CD4-positive, CD25-positive, alpha-beta regulatory T cell (primary cell): ENCODE data around the gene CPE. TPM values are rescaled to one million over a fixed set of nuclear protein-coding genes. Genes with fewer than 3 reads are reported as not detected.

ENCODE experiments used
- ATAC-seq, 2 donors: fragments of 150-1000 bp; cut with Tn5 transposase; one replicate each; pipeline ENCODE4 v1.10.0; 2021; ENCODE audit warnings: low read depth in 2 of 2, moderate number of reproducible peaks in 2 of 2, moderate library complexity in 1 of 2
- DNase-seq, 3 donors: peaks; one replicate each; pipeline versions ENCODE4 v3.0.0 to v3.0.0-alpha.2; 2012 to 2022; ENCODE audit warnings: mixed read lengths in 1 of 3
- H3K27ac ChIP-seq: one replicate; pipeline ENCODE4 v1.7.0; 2013; ENCODE audit warnings: mild to moderate bottlenecking, low read length; ENCODE audit not compliant: insufficient read depth, poor library complexity, severe bottlenecking
- H3K27me3 ChIP-seq: one replicate; pipeline ENCODE4 v1.7.0; 2013; ENCODE audit warnings: low read length; ENCODE audit not compliant: control insufficient read depth, insufficient read depth
- H3K36me3 ChIP-seq: one replicate; pipeline ENCODE4 v1.7.0; 2013; ENCODE audit warnings: mild to moderate bottlenecking, low read length, moderate library complexity; ENCODE audit not compliant: control insufficient read depth, insufficient read depth
- H3K4me1 ChIP-seq: 2 replicates; pipeline ENCODE4 v1.7.0; 2013; ENCODE audit warnings: mild to moderate bottlenecking, low read length; ENCODE audit not compliant: insufficient read depth, control insufficient read depth, poor library complexity, severe bottlenecking
- H3K4me3 ChIP-seq: one replicate; pipeline ENCODE4 v1.7.0; 2013; ENCODE audit warnings: low read depth, mild to moderate bottlenecking, low read length, moderate library complexity
- H3K9me3 ChIP-seq, 2 experiments: 1 replicate in 1 of 2; 2 replicates in 1 of 2; pipeline ENCODE4 v1.7.0; 2013; ENCODE audit warnings: low read length in 2 of 2, mild to moderate bottlenecking in 1 of 2, moderate library complexity in 1 of 2; ENCODE audit not compliant: control insufficient read depth in 2 of 2
- H3K27ac Mint-ChIP-seq, 3 donors: one replicate each; pipeline ENCODE4 v1.8.0; 2020 to 2022; ENCODE audit warnings: mild to moderate bottlenecking in 3 of 3, mixed read lengths in 3 of 3, moderate library complexity in 2 of 3
- H3K27me3 Mint-ChIP-seq: one replicate; pipeline ENCODE4 v1.8.0; 2022; ENCODE audit warnings: mild to moderate bottlenecking, mixed read lengths
- H3K36me3 Mint-ChIP-seq: one replicate; pipeline ENCODE4 v1.8.0; 2020; ENCODE audit warnings: mixed read lengths
- H3K4me1 Mint-ChIP-seq, 4 donors: one replicate each; pipeline ENCODE4 v1.8.0; 2020 to 2022; ENCODE audit warnings: mixed read lengths in 4 of 4, mild to moderate bottlenecking in 1 of 4
- H3K4me3 Mint-ChIP-seq, 4 donors: one replicate each; pipeline ENCODE4 v1.8.0; 2020 to 2022; ENCODE audit warnings: mild to moderate bottlenecking in 4 of 4, mixed read lengths in 4 of 4, moderate library complexity in 3 of 4
- H3K9me3 Mint-ChIP-seq, 7 donors: one replicate each; pipeline ENCODE4 v1.8.0; 2020 to 2022; ENCODE audit warnings: mixed read lengths in 7 of 7, mild to moderate bottlenecking in 3 of 7, moderate library complexity in 2 of 7
- polyA plus RNA-seq, 4 donors: library from polyadenylated mRNA; unstranded; fragments of 300-500 nt; fragmentation: Illumina TruSeq; gene quantifications; one replicate each; pipeline ENCODE4 v1.2.3, GENCODE V29; 2021
- total RNA-seq: library from RNA; stranded (reverse); gene quantifications from one replicate; pipeline ENCODE4 v1.2.3, GENCODE V29; 2022

Gene CPE
- total and polyA plus RNA-seq, 5 donors from 2014 or later = 1.6 to 4.6 (median 2.6) TPM

DNA sequence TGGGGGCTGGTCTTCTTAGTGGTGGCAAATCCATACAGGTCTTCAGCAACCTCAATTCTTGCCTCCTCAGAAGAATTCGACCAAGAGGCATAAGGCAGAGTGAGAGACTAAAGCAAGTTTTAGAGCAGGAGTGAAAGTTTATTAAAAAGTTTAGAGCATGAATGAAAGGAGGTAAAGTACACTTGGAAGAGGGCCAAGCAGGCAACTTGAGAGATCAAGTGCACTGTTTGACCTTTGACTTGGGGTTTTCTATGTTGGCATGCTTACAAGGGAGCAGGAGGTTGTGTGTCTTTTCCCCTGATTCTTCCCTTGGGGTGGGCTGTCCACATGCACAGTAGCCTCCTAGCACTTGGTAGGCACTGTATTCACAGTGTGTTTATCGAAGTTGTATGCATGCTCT, 91.2 kb downstream of the CPE start:
- ATAC-seq (no peak), DNase-seq (no peak)
- H3K27ac Mint-ChIP-seq = no peak overlapping the region
- H3K4me3 Mint-ChIP-seq = no peak overlapping the region
- Histone ChIP-seq H3K27ac (no peak overlapping the region), H3K27me3 (no peaks in the 10 kb centered on the region), H3K4me3 (no peak overlapping the region), H3K4me1 (no peaks in the 10 kb centered on the region), H3K36me3 (no peaks in the 10 kb centered on the region), H3K9me3 (peaks cover 15 to 28% of the 10 kb centered on the region in 2 experiments)
- peaks cover 0 to 15% (median 7%) of the 10 kb centered on the region in 7 donors for H3K9me3 Mint-ChIP-seq
- no peaks in the 10 kb centered on the region for H3K36me3 Mint-ChIP-seq
- no peaks in the 10 kb centered on the region for H3K27me3 Mint-ChIP-seq
- no peaks in the 10 kb centered on the region for H3K4me1 Mint-ChIP-seq

DNA sequence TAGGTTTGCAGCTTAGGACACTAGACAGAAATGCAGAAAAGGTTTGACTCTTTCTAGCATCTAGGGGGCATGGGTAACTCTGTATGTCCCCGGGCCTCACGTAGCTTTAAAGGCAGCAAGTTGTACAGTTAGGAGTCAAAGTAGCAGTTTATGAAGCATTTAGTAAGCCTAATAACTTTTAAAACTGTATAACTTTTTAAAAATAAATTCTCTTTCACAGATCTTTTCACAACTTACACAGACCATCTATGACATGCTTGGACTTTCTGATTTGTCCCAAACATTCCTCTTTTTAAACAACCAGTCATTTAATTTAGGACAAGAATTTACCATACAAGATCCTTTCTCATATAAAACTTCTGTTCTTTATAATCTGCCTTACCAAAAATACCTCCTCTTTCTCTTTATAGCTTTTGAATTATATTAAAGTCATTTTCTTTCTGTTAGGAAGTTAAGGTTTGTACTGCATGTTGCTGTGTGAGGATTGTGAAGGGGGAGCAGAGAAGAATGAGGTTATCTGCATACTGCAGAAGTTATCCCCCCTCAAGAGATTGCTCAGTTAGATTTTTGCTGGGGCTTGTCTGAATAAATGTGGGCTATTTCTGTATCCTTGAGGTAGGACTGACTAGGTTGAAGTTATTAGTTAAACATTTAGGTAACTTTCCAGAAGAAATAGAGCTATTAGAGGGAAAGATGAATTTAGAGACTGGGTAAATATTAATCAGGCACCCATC, 94.3 kb downstream of the CPE start:
- no peak overlapping the region for H3K4me3 Mint-ChIP-seq
- H3K9me3 Mint-ChIP-seq = peaks cover 0 to 15% (median 7%) of the 10 kb centered on the region in 7 donors
- no peaks in the 10 kb centered on the region for H3K4me1 ChIP-seq
- peaks cover 15 to 28% of the 10 kb centered on the region in 2 experiments for H3K9me3 ChIP-seq
- no peak overlapping the region for H3K27ac Mint-ChIP-seq
- H3K36me3 ChIP-seq = no peaks in the 10 kb centered on the region
- no peak overlapping the region for H3K4me3 ChIP-seq
- H3K27ac ChIP-seq = no peak overlapping the region
- ATAC-seq = no peak
- H3K36me3 Mint-ChIP-seq = no peaks in the 10 kb centered on the region
- H3K4me1 Mint-ChIP-seq = no peaks in the 10 kb centered on the region
- peaks cover 4% of the 10 kb centered on the region for H3K27me3 Mint-ChIP-seq
- DNase-seq = no peak
- H3K27me3 ChIP-seq = no peaks in the 10 kb centered on the region

DNA sequence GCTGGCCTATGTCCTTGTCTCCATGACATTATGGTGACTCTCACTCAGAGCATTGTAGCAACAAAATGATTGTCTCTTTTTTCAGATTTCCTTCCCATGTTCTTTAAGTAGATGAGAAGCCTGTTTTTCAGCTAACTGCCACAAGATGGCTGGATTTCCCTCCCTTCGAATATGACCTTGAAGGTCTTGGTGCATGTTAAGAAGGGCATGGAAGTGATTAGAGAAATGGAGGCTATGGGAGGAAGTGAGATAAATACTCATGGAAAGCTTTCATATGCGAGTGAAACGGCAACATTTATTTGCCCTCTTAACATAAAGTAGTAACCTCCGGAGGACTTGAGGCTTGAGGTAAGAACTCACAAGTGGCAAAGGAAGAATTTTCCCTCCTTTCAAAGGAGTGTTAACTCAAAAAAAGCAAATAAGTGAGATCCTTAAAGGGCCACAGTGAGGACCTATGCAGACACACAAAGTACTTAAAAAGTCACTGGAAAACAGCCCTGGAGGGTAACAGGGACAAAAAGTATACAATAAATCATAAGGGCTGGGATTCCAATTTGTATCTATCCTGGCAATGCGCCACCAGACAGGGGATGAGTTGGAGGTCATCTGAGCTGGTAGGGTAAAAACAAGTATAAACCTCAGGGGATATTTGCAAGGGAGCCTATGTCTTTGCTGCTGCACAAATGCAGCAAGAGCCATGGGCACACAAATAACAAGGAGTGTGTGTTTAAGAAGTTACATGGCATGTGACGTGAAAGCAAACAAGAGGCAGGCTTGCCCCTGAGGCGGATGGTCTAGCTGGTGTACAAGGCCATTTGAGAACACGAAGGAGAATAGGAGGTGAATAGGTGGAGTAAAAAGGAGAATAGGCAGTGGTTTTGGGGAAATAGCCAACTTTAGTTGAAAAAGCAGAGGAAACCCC, 96.2 kb downstream of the CPE start:
- Histone ChIP-seq H3K36me3 (no peaks in the 10 kb centered on the region), H3K4me3 (no peak overlapping the region), H3K4me1 (no peaks in the 10 kb centered on the region), H3K9me3 (peaks cover 15 to 28% of the 10 kb centered on the region in 2 experiments), H3K27me3 (no peaks in the 10 kb centered on the region), H3K27ac (no peak overlapping the region)
- Mint-ChIP-seq H3K4me1 (no peaks in the 10 kb centered on the region), H3K36me3 (no peaks in the 10 kb centered on the region), H3K9me3 (peaks cover 0 to 15% (median 7%) of the 10 kb centered on the region in 7 donors), H3K27ac (no peak overlapping the region), H3K4me3 (no peak overlapping the region), H3K27me3 (peaks cover 11% of the 10 kb centered on the region)
- ATAC-seq (no peak), DNase-seq (no peak)

DNA sequence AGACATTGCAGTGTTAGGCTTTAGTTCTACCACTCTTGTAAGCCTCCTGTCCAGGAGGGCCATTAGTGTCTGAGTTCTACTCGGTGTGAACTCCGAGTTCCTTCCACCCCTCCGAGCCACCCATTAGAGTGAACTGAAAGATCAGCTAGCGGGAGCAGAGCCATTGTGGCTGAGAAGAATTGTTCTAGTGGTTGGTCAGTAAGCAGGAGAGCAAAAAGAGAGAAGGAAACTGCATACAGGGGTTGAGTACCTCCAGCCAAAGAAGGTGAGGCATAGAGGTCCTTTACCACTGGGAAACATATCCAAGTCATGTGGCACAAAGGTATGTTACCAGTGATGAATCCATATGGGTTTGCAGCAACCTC, 96.9 kb downstream of the CPE start:
- Mint-ChIP-seq H3K27me3 (peaks cover 11% of the 10 kb centered on the region), H3K9me3 (peaks cover 0 to 13% (median 6%) of the 10 kb centered on the region in 7 donors), H3K4me3 (no peak overlapping the region), H3K4me1 (no peaks in the 10 kb centered on the region), H3K27ac (no peak overlapping the region), H3K36me3 (no peaks in the 10 kb centered on the region)
- Histone ChIP-seq H3K4me1 (no peaks in the 10 kb centered on the region), H3K36me3 (no peaks in the 10 kb centered on the region), H3K4me3 (no peak overlapping the region), H3K9me3 (peaks cover 15 to 28% of the 10 kb centered on the region in 2 experiments), H3K27ac (no peak overlapping the region), H3K27me3 (no peaks in the 10 kb centered on the region)
- ATAC-seq (no peak), DNase-seq (no peak)

DNA sequence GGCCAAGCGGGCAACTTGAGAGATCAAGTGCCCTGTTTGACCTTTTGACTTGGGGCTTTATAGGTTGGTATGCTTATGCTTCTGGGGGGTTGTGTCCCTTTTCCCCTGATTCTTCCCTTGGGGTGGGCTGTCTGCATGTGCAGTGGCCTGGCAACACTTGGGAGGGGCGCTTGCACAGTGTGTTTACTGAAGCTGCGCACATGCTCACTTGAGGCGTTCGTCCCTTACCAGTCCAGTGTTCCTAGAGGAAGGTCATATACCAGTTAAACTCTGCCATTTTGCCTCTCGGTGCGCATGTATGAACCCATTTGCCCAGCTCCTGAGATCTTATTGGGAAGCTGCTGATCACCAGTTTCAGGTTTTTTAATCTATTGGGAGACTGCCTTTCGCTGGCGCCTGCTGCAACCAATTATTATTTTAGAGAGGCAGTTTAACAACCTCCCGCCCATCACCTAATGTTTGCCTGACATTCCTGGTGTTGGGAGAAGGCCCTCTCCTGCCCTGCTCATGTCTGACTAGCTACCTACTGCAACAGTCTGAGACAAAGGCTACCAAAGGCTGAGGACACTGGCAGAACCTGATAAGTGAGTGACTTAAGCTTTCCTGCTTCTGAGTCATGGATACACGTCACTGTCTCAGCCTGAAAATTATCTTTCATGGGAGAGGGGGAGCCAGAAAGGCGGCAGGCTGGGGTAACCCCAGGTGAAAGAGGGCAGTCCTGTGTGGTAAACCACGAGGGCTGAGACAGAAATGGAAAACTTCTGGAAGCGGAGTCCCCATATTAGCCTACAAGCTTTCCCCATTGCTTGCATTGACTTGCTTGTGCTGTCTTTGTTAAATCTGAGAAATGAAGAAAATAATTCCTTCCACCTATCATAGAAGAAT, 97.6 kb downstream of the CPE start:
- H3K36me3 ChIP-seq = no peaks in the 10 kb centered on the region
- H3K4me1 ChIP-seq = no peaks in the 10 kb centered on the region
- no peak overlapping the region for H3K27ac ChIP-seq
- peaks cover 15 to 27% of the 10 kb centered on the region in 2 experiments for H3K9me3 ChIP-seq
- H3K27me3 Mint-ChIP-seq = peaks cover 11% of the 10 kb centered on the region
- no peaks in the 10 kb centered on the region for H3K27me3 ChIP-seq
- no peak for ATAC-seq
- no peak overlapping the region for H3K27ac Mint-ChIP-seq
- no peaks in the 10 kb centered on the region for H3K36me3 Mint-ChIP-seq
- DNase-seq = no peak
- H3K4me3 Mint-ChIP-seq = no peak overlapping the region
- H3K9me3 Mint-ChIP-seq = peaks cover 0 to 9% (median 5%) of the 10 kb centered on the region in 7 donors
- H3K4me1 Mint-ChIP-seq = no peaks in the 10 kb centered on the region
- no peak overlapping the region for H3K4me3 ChIP-seq

DNA sequence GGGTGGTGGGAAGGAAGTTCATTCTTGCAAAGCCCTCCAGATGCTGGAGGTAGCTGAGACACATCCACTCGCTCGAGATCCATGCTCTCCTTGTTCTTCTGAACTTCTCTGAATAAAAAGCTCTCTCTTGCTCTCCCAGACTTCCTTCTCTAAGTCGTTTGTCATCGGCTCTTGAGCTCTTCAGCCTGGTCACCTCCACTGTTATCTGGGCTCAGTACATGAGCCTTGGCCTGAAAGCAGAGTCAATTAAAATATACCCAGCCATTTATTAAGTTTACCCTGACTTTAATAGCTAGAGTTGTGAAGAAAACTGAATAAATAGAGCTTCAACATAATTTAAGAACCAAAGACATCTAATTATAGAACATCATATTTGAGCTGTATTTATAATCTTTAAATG, 99.0 kb downstream of the CPE start:
- H3K4me1 Mint-ChIP-seq = no peaks in the 10 kb centered on the region
- no peak for ATAC-seq

DNA sequence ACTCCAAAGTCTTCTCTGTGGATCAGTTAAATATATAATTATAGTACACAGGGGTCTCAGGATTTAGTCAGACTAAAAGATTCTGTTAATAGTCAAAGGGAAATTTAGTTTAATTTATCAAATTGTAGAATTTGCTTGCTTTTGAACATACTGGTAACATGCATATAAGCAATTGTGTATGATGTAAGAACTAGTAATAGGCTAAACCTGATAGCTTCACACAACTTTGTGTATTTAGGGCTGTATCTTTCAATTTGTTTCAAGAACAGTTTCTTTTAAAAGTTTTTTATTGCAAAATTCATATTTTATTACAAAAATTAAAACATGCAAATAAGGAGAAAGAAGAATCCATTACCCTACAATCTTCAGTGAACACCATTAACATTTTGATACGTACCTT, 99.5 kb downstream of the CPE start:
- H3K27ac ChIP-seq = no peak overlapping the region
- H3K9me3 ChIP-seq = peaks cover 4 to 9% of the 10 kb centered on the region in 2 experiments
- peaks cover 0 to 3% (median 3%) of the 10 kb centered on the region in 7 donors for H3K9me3 Mint-ChIP-seq
- H3K27ac Mint-ChIP-seq = no peak overlapping the region
- ATAC-seq (no peak), DNase-seq (no peak)
- no peaks in the 10 kb centered on the region for H3K36me3 Mint-ChIP-seq
- H3K4me3 ChIP-seq = no peak overlapping the region
- H3K4me1 ChIP-seq = no peaks in the 10 kb centered on the region
- H3K36me3 ChIP-seq = no peaks in the 10 kb centered on the region
- H3K27me3 ChIP-seq = no peaks in the 10 kb centered on the region
- H3K27me3 Mint-ChIP-seq = peaks cover 19% of the 10 kb centered on the region
- H3K4me3 Mint-ChIP-seq = no peak overlapping the region
- no peaks in the 10 kb centered on the region for H3K4me1 Mint-ChIP-seq

More for the DNA sequence above, 99.0 kb downstream of the CPE start:
- H3K27me3 Mint-ChIP-seq = peaks cover 14% of the 10 kb centered on the region
- H3K4me3 ChIP-seq = no peak overlapping the region
- H3K27me3 ChIP-seq = no peaks in the 10 kb centered on the region
- no peak overlapping the region for H3K4me3 Mint-ChIP-seq
- H3K27ac ChIP-seq = no peak overlapping the region
- H3K27ac Mint-ChIP-seq = no peak overlapping the region
- no peaks in the 10 kb centered on the region for H3K36me3 Mint-ChIP-seq
- H3K9me3 ChIP-seq = peaks cover 6 to 13% of the 10 kb centered on the region in 2 experiments
- peaks cover 0 to 7% (median 5%) of the 10 kb centered on the region in 7 donors for H3K9me3 Mint-ChIP-seq
- DNase-seq = no peak
- H3K4me1 ChIP-seq = no peaks in the 10 kb centered on the region
- no peaks in the 10 kb centered on the region for H3K36me3 ChIP-seq
